KMS-11 (cell line): Measurements from ENCODE around the gene RPL34.

Experiments
- H2AFZ ChIP-seq: fragments of 200-600 bp; sonication (generic); 2 replicates; pipeline ENCODE4 v1.6.1; 2016; ENCODE audit warnings: antibody characterized with exemption, mixed run types, low read depth
- H3K27ac ChIP-seq: fragments of 200-600 bp; sonication (generic); 2 replicates; pipeline ENCODE4 v1.6.1; 2016; ENCODE audit warnings: mild to moderate bottlenecking, mixed run types
- H3K27me3 ChIP-seq: fragments of 200-600 bp; sonication (generic); 2 replicates; pipeline ENCODE4 v1.6.1; 2017; ENCODE audit warnings: mild to moderate bottlenecking, low read depth, mixed run types, moderate library complexity; ENCODE audit not compliant: insufficient read depth
- H3K36me3 ChIP-seq: fragments of 200-600 bp; sonication (generic); 2 replicates; pipeline ENCODE4 v1.6.1; 2017; ENCODE audit warnings: mild to moderate bottlenecking, mixed run types; ENCODE audit not compliant: insufficient read depth
- H3K4me1 ChIP-seq: fragments of 200-600 bp; sonication (generic); 2 replicates; pipeline ENCODE4 v1.6.1; 2016; ENCODE audit warnings: mild to moderate bottlenecking, low read depth, mixed run types; ENCODE audit not compliant: poor library complexity, severe bottlenecking
- H3K4me2 ChIP-seq: fragments of 200-600 bp; sonication (generic); 2 replicates; pipeline ENCODE4 v1.7.0; 2016; ENCODE audit warnings: mild to moderate bottlenecking, mixed run types
- H3K4me3 ChIP-seq: fragments of 200-600 bp; sonication (generic); IDR thresholded peaks from 2 replicates; pipeline ENCODE4 v1.6.1; 2017; ENCODE audit warnings: low read depth, low read length, mixed read lengths; ENCODE audit not compliant: insufficient read depth
- H3K79me2 ChIP-seq: fragments of 200-600 bp; sonication (generic); 2 replicates; pipeline ENCODE4 v1.6.1; 2016; ENCODE audit warnings: low read depth, mixed run types; ENCODE audit not compliant: insufficient read depth
- H3K9ac ChIP-seq: fragments of 200-600 bp; sonication (generic); 2 replicates; pipeline ENCODE4 v1.6.1; 2016; ENCODE audit warnings: mild to moderate bottlenecking, mixed run types
- H4K20me1 ChIP-seq: fragments of 200-600 bp; sonication (generic); 2 replicates; pipeline ENCODE4 v1.6.1; 2016; ENCODE audit warnings: mild to moderate bottlenecking, mixed run types; ENCODE audit not compliant: insufficient read depth
- TF ChIP-seq, protein P1 (sequence below): fragments of 200-600 bp; sonication (generic); conservative IDR thresholded peaks from 2 replicates; pipeline ENCODE4 v1.6.1; 2017; ENCODE audit warnings: low read depth, mild to moderate bottlenecking, antibody characterized with exemption, low read length, moderate library complexity, mixed read lengths

Gene RPL34

DNA sequence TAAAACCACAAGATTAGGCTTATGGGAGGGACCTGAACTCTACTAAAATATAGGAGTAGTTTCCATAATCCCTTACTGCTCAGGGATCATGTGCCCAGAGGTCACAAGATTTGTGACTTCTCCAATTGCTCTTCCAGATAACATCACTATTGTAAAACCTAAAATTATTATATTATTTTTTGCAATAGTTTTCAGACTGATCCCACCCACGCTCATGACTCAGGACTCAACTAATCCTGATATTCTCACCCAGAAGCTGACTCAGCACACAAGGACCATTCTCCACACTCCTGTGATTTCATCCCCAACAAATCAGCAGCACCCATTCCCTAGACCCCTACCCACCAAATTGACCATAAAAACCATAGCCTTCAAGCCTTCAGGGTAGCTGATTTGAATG lies 24.0 kb upstream of the RPL34 start:
- H3K79me2 ChIP-seq, result no peaks in the 10 kb centered on the region
- H4K20me1 ChIP-seq, result no peaks in the 10 kb centered on the region
- no peak overlapping the region for H3K27ac ChIP-seq
- no peaks in the 10 kb centered on the region for H3K27me3 ChIP-seq
- no peaks in the 10 kb centered on the region for H3K4me1 ChIP-seq
- TF ChIP-seq, protein P1, sequence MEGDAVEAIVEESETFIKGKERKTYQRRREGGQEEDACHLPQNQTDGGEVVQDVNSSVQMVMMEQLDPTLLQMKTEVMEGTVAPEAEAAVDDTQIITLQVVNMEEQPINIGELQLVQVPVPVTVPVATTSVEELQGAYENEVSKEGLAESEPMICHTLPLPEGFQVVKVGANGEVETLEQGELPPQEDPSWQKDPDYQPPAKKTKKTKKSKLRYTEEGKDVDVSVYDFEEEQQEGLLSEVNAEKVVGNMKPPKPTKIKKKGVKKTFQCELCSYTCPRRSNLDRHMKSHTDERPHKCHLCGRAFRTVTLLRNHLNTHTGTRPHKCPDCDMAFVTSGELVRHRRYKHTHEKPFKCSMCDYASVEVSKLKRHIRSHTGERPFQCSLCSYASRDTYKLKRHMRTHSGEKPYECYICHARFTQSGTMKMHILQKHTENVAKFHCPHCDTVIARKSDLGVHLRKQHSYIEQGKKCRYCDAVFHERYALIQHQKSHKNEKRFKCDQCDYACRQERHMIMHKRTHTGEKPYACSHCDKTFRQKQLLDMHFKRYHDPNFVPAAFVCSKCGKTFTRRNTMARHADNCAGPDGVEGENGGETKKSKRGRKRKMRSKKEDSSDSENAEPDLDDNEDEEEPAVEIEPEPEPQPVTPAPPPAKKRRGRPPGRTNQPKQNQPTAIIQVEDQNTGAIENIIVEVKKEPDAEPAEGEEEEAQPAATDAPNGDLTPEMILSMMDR, result no peak
- no peak overlapping the region for H3K4me2 ChIP-seq
- H3K4me3 ChIP-seq, result no peak overlapping the region
- no peak overlapping the region for H2AFZ ChIP-seq
- H3K36me3 ChIP-seq, result no peaks in the 10 kb centered on the region
- H3K9ac ChIP-seq, result no peak overlapping the region

DNA sequence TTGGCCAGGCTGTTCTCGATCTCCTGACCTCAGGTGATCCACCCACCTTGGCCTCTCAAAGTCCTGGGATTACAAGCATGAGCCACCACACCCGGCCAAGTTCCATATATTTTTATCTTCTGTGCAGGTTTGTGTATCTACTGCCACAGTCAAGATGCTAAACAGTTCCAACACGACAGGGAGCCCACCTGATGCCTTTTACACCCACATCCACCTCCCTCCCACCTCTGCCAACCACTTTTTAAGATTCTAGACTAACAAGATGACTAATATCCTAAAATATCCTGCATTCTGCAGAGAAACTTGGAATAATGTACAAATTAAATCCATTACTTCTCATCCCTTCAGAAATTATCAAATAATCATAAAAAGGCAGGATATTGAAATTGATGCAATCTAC lies 19.3 kb upstream of the RPL34 start:
- TF ChIP-seq, protein P1, result no peak
- H4K20me1 ChIP-seq, result no peaks in the 10 kb centered on the region
- H3K4me3 ChIP-seq, result no peak overlapping the region
- no peaks in the 10 kb centered on the region for H3K79me2 ChIP-seq
- no peak overlapping the region for H3K27ac ChIP-seq
- H3K9ac ChIP-seq, result no peak overlapping the region
- no peaks in the 10 kb centered on the region for H3K27me3 ChIP-seq
- H2AFZ ChIP-seq, result no peak overlapping the region
- H3K4me2 ChIP-seq, result no peak overlapping the region
- H3K36me3 ChIP-seq, result no peaks in the 10 kb centered on the region
- no peaks in the 10 kb centered on the region for H3K4me1 ChIP-seq

DNA sequence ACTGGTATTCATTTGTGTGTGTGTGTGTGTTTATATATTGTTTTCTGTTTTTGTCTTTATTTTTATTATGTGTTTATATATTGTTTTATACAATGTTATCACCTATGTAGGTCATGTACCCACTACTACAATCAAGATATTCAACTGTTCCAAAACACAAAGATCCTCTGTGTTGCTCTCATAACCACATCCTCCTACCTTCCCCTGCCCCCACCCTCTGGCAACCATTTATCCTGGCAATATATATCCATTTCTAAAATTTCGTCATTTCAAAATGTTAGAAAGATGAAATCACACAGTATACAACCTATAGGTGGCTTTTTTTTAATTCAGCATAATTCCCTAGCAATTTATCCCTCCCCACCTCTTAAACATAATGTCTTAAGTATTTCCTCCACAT lies 18.8 kb upstream of the RPL34 start:
- H3K4me3 ChIP-seq, result no peak overlapping the region

DNA sequence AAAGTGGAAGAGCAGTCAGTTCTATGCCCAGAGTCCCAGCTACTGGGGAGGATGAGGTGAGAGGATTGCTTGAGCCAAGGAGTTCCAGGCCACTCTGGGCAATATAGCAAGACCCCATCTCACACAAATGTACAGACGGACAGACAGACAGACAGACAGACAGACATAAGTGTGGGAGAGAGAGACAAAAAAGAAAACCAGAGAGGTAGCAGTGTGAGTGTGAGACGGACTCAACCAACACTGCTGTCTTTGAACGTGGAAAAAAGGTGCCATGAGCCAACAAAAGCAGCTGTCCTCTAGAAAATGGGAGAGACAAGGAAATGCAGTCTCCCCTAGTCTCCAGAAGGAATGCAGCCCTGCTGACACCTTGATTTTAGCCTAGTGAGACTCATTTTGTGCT lies 18.2 kb upstream of the RPL34 start:
- Histone ChIP-seq H2AFZ (no peak overlapping the region), H3K4me3 (no peak overlapping the region), H3K4me2 (no peak overlapping the region), H3K27ac (no peak overlapping the region), H3K36me3 (no peaks in the 10 kb centered on the region), H3K79me2 (no peaks in the 10 kb centered on the region), H3K4me1 (no peaks in the 10 kb centered on the region), H4K20me1 (no peaks in the 10 kb centered on the region), H3K27me3 (no peaks in the 10 kb centered on the region), H3K9ac (no peak overlapping the region)
- TF ChIP-seq, protein P1, result no peak

More for the DNA sequence above, 18.8 kb upstream of the RPL34 start:
- H3K4me2 ChIP-seq, result no peak overlapping the region
- H3K9ac ChIP-seq, result no peak overlapping the region
- no peak overlapping the region for H2AFZ ChIP-seq
- H4K20me1 ChIP-seq, result no peaks in the 10 kb centered on the region
- no peaks in the 10 kb centered on the region for H3K36me3 ChIP-seq
- H3K27me3 ChIP-seq, result no peaks in the 10 kb centered on the region
- H3K27ac ChIP-seq, result no peak overlapping the region
- no peaks in the 10 kb centered on the region for H3K79me2 ChIP-seq
- H3K4me1 ChIP-seq, result no peaks in the 10 kb centered on the region
- TF ChIP-seq, protein P1, result no peak
